K562 (cell line): ENCODE results near the gene CPNE8. TPM values are rescaled to one million over a fixed set of nuclear protein-coding genes. Genes with fewer than 3 reads are reported as not detected.

Experiments
- AFF1 ChIP-seq, 2 experiments: fragments of 450-650 bp; IDR thresholded peaks; 2 replicates each; pipeline ENCODE4 v1.6.1; 2018; ENCODE audit warnings: mild to moderate bottlenecking in 2 of 2, low read depth in 1 of 2; ENCODE audit not compliant: partially characterized antibody in 2 of 2
- CBFA2T3 ChIP-seq: fragments of 450-650 bp; IDR thresholded peaks from 2 replicates; pipeline ENCODE4 v1.6.1; 2017
- EHMT2 ChIP-seq: fragments of 450-650 bp; IDR thresholded peaks from 2 replicates; pipeline ENCODE4 v1.6.1; 2018; ENCODE audit warnings: antibody characterized with exemption
- FUS ChIP-seq: fragments of 200-400 bp; formaldehyde crosslinking; optimal IDR thresholded peaks from 2 replicates; pipeline ENCODE3; 2017; ENCODE audit warnings: low read depth, low read length
- HMG20B ChIP-seq: fragments of 250-450 bp; sonication (Bioruptor Pico); IDR thresholded peaks from 2 replicates; pipeline ENCODE4 v1.5.0; 2021; ENCODE audit warnings: mild to moderate bottlenecking
- HNRNPH1 ChIP-seq: fragments of 200-400 bp; formaldehyde crosslinking; optimal IDR thresholded peaks from 2 replicates; pipeline ENCODE3; 2017; ENCODE audit warnings: low read depth, mild to moderate bottlenecking, low read length, moderate library complexity
- KLF13 ChIP-seq: fragments of 450-650 bp; IDR thresholded peaks from 2 replicates; pipeline ENCODE4 v1.6.1; 2016; ENCODE audit warnings: missing genetic modification characterization, low read depth, mild to moderate bottlenecking, missing compliant biosample characterization, moderate library complexity, borderline replicate concordance
- PBX2 ChIP-seq, 2 experiments: IDR thresholded peaks in 1 of 2; conservative IDR thresholded peaks in 1 of 2; 2 replicates each; pipeline ENCODE4 v1.6.1; 2016; ENCODE audit warnings: low read depth in 2 of 2, mild to moderate bottlenecking in 1 of 2, missing compliant biosample characterization in 1 of 2, missing genetic modification characterization in 1 of 2, moderate library complexity in 1 of 2
- SAFB2 ChIP-seq: fragments of 200-400 bp; formaldehyde crosslinking; IDR thresholded peaks from 2 replicates; pipeline ENCODE4 v1.6.1; 2018; ENCODE audit warnings: borderline replicate concordance, low read length, low read depth, moderate library complexity; ENCODE audit not compliant: severe bottlenecking
- TCF3 ChIP-seq: sonication (generic); formaldehyde crosslinking; IDR thresholded peaks from 2 replicates; pipeline ENCODE4 v1.4.0; 2020; ENCODE audit warnings: mild to moderate bottlenecking, missing genetic modification reagents
- TFAP4 ChIP-seq: sonication (generic); formaldehyde crosslinking; IDR thresholded peaks from 2 replicates; pipeline ENCODE4 v1.8.0; 2022; ENCODE audit warnings: missing genetic modification reagents, mild to moderate bottlenecking, moderate library complexity, borderline replicate concordance
- TFE3 ChIP-seq: fragments of 450-650 bp; formaldehyde crosslinking; IDR thresholded peaks from 2 replicates; pipeline ENCODE4 v1.4.0; 2020; ENCODE audit warnings: mild to moderate bottlenecking, mixed read lengths
- USF1 ChIP-seq: sonication (generic); formaldehyde crosslinking; IDR thresholded peaks from 2 replicates; pipeline ENCODE4 v1.9.0; 2022; ENCODE audit warnings: mild to moderate bottlenecking, missing genetic modification reagents
- ZC3H8 ChIP-seq: fragments of 450-650 bp; IDR thresholded peaks from 2 replicates; pipeline ENCODE4 v1.6.1; 2017
- ZNF253 ChIP-seq: fragments of 250-450 bp; sonication (Bioruptor Pico); conservative IDR thresholded peaks from 2 replicates; pipeline ENCODE4 v1.6.1; 2021; ENCODE audit warnings: mild to moderate bottlenecking
- ZNF644 ChIP-seq: fragments of 200-800 bp; sonication (Bioruptor generic); IDR thresholded peaks from 2 replicates; pipeline ENCODE4 v1.6.1; 2016; ENCODE audit warnings: low read depth, missing genetic modification characterization, missing compliant biosample characterization
- ZNF707 ChIP-seq: fragments of 250-450 bp; sonication (Bioruptor Pico); conservative IDR thresholded peaks from 2 replicates; pipeline ENCODE4 v1.8.0; 2022; ENCODE audit warnings: inconsistent platforms, mild to moderate bottlenecking, moderate library complexity
- polyA plus RNA-seq, 8 experiments: library from polyadenylated mRNA; depleted of rRNA in 4 of 8; stranded (reverse) in 5 of 8; unstranded in 3 of 8; fragments of >200 nt; fragmentation: Nextera tagmentation in 2 of 8; fragmentation: Illumina TruSeq in 1 of 8; extraction: Ambion mirVana in 2 of 8; extraction: Trizol in 1 of 8; gene quantifications; 2 replicates each; pipeline versions ENCODE4 v1.2.1 to v1.2.3, GENCODE V29; 2011 to 2014; ENCODE audit warnings: inconsistent platforms in 1 of 8, missing spikeins in 1 of 8
- total RNA-seq, 7 experiments: library from RNA; depleted of rRNA in 6 of 7; stranded (reverse); fragments of >200 nt in 6 of 7; fragmentation: Illumina TruSeq in 2 of 7; extraction: Trizol in 2 of 7; gene quantifications; 2 replicates each; pipeline versions ENCODE4 v1.2.1 to v1.2.3, GENCODE V29; 2011 to 2021; ENCODE audit warnings: low replicate concordance in 1 of 7

CPNE8 gene
- total and polyA plus RNA-seq, 9 of the 15 experiments (the other 6 are each of a cell fraction or from before 2014, with no cell fraction given): 2.4 to 7.0 (median 4.2) TPM

GRCh38 chr12:38669530-38669929 lies 235.9 kb downstream of the CPNE8 start (continued):
- no peak for TF ChIP-seq AFF1 (IDR thresholded peaks at IDR 0.05; ENCODE audit: low read depth in 1 of 2, partially characterized antibody in 2 of 2)
- TF ChIP-seq HNRNPH1: no peak
- TF ChIP-seq ZC3H8: no peak
- TF ChIP-seq SAFB2: no peak
- 0 out of 2 replicates have a peak, but pooled peaks have one; percentile 18 for TF ChIP-seq EHMT2
- TF ChIP-seq ZNF644 (tag): no peak
- no peak for TF ChIP-seq HMG20B (CRISPR knock-in tag)
- peak; percentile 40 for TF ChIP-seq TCF3 (CRISPR knock-in tag)
- no peak for TF ChIP-seq ZNF253 (CRISPR knock-in tag)
- TF ChIP-seq ZNF707: no peak
- no peak for TF ChIP-seq KLF13 (tag)
- no peak for TF ChIP-seq FUS
- no peak for TF ChIP-seq TFAP4 (CRISPR knock-in tag)
- peak; percentile 57 for TF ChIP-seq CBFA2T3
- TF ChIP-seq TFE3 (CRISPR knock-in tag): no peak
- TF ChIP-seq USF1 (CRISPR knock-in tag): no peak
- no peak for TF ChIP-seq PBX2 (CRISPR knock-in tag; IDR thresholded peaks at IDR 0.05; ENCODE audit: low read depth)
- TF ChIP-seq PBX2 (tag; conservative IDR thresholded peaks at IDR 0.05; ENCODE audit: low read depth): no peak
